Measurements from ENCODE around the gene PDE1C.

GRCh38 chr7:31903962-31904361, 166.2 kb downstream of the PDE1C start:
- TF ChIP-seq SIN3A (IDR thresholded peaks at IDR 0.05; ENCODE audit: borderline replicate concordance, insufficient read depth, low read length) (no peak), POLR2AphosphoS5 (IDR thresholded peaks at IDR 0.05; ENCODE audit: low read depth, low read length) (no peak), TAF1 (IDR thresholded peaks at IDR 0.05; ENCODE audit: borderline replicate concordance, insufficient read depth, low read length) (no peak), REST (IDR thresholded peaks at IDR 0.05; ENCODE audit: insufficient read depth in 1 of 2, low read depth in 2 of 2, low read length in 2 of 2) (no peak)
